HepG2 (cell line): ENCODE measurements around the gene WDR48. TPM values are rescaled to one million over a fixed set of nuclear protein-coding genes. Genes with fewer than 3 reads are reported as not detected.

Experiments
- ATF7-NPFF ChIP-seq: sonication (generic); formaldehyde crosslinking; IDR thresholded peaks from 2 replicates; pipeline ENCODE4 v1.8.1; 2023; ENCODE audit warnings: mild to moderate bottlenecking, low read depth, missing genetic modification reagents, moderate library complexity
- EHMT2 ChIP-seq: fragments of 200-600 bp; sonication (generic); IDR thresholded peaks from 2 replicates; pipeline ENCODE4 v1.7.0; 2017; ENCODE audit warnings: antibody characterized with exemption, low read depth, low read length, borderline replicate concordance
- ISX ChIP-seq: sonication (generic); formaldehyde crosslinking; conservative IDR thresholded peaks from 2 replicates; pipeline ENCODE4 v1.5.0; 2020; ENCODE audit warnings: missing genetic modification reagents
- LCORL ChIP-seq, 2 experiments: fragments of 450-650 bp in 1 of 2; sonication (generic) in 1 of 2; formaldehyde crosslinking in 1 of 2; IDR thresholded peaks; 2 replicates each; pipeline versions ENCODE4 v1.5.0 to v1.6.1; 2017 to 2020; ENCODE audit warnings: antibody characterized with exemption in 1 of 2, missing genetic modification reagents in 1 of 2
- MBNL3 ChIP-seq: fragments of 250-450 bp; sonication (Bioruptor Pico); conservative IDR thresholded peaks from 2 replicates; pipeline ENCODE4 v1.8.0; 2022; ENCODE audit warnings: mild to moderate bottlenecking, inconsistent platforms
- NFKBIZ ChIP-seq: IDR thresholded peaks from 2 replicates; pipeline ENCODE4 v1.6.1; 2018; ENCODE audit warnings: missing genetic modification reagents, missing compliant biosample characterization
- TBX3 ChIP-seq: fragments of 450-650 bp; IDR thresholded peaks from 2 replicates; pipeline ENCODE4 v1.6.1; 2017; ENCODE audit warnings: antibody characterized with exemption, mild to moderate bottlenecking, inconsistent platforms, borderline replicate concordance
- TP53 ChIP-seq: sonication (generic); formaldehyde crosslinking; conservative IDR thresholded peaks from 2 replicates; pipeline ENCODE4 v1.4.0; 2020; ENCODE audit warnings: missing genetic modification reagents
- ZFAT ChIP-seq: sonication (generic); formaldehyde crosslinking; conservative IDR thresholded peaks from 2 replicates; pipeline ENCODE4 v1.8.1; 2023; ENCODE audit warnings: missing genetic modification reagents, inconsistent platforms
- ZFP41 ChIP-seq: sonication (generic); formaldehyde crosslinking; IDR thresholded peaks from 2 replicates; pipeline ENCODE4 v1.4.0; 2020; ENCODE audit warnings: mild to moderate bottlenecking, missing genetic modification reagents, borderline replicate concordance
- ZIK1 ChIP-seq: sonication (generic); formaldehyde crosslinking; IDR thresholded peaks from 2 replicates; pipeline ENCODE4 v1.5.0; 2020; ENCODE audit warnings: mild to moderate bottlenecking, low read depth, missing genetic modification reagents, borderline replicate concordance
- ZMYM4 ChIP-seq: sonication (generic); formaldehyde crosslinking; IDR thresholded peaks from 2 replicates; pipeline ENCODE4 v1.8.1; 2023; ENCODE audit warnings: mild to moderate bottlenecking, missing genetic modification reagents
- ZNF264 ChIP-seq: sonication (generic); formaldehyde crosslinking; IDR thresholded peaks from 2 replicates; pipeline ENCODE4 v1.4.0; 2020; ENCODE audit warnings: missing genetic modification reagents
- ZNF317 ChIP-seq: sonication (generic); formaldehyde crosslinking; IDR thresholded peaks from 2 replicates; pipeline ENCODE4 v1.5.0; 2020; ENCODE audit warnings: mild to moderate bottlenecking, missing genetic modification reagents
- polyA plus RNA-seq, 8 experiments: library from polyadenylated mRNA; depleted of rRNA in 3 of 8; stranded (reverse) in 7 of 8; unstranded in 1 of 8; fragments of >200 nt; fragmentation: Illumina TruSeq in 4 of 8; extraction: Trizol in 4 of 8; gene quantifications; 2 replicates each; pipeline versions ENCODE4 v1.2.1 to v1.2.3, GENCODE V29; 2011 to 2016; ENCODE audit warnings: low read depth in 4 of 8, missing spikeins in 1 of 8, mixed read lengths in 1 of 8; ENCODE audit not compliant: insufficient read depth in 1 of 8
- total RNA-seq, 5 experiments: library from RNA; depleted of rRNA; stranded (reverse); fragments of >200 nt; fragmentation: Illumina TruSeq; extraction: Trizol; gene quantifications; 2 replicates each; pipeline ENCODE4 v1.2.3, GENCODE V29; 2016; ENCODE audit warnings: low read depth in 1 of 5
- TF ChIP-seq, protein P1 (sequence below): sonication (generic); formaldehyde crosslinking; conservative IDR thresholded peaks from 2 replicates; pipeline ENCODE4 v1.4.0; 2020; ENCODE audit warnings: missing genetic modification reagents
- TF ChIP-seq, protein P2 (sequence below): sonication (generic); formaldehyde crosslinking; IDR thresholded peaks from 2 replicates; pipeline ENCODE4 v1.4.0; 2020; ENCODE audit warnings: mild to moderate bottlenecking, missing genetic modification reagents
- TF ChIP-seq, protein P3 (sequence below): sonication (generic); formaldehyde crosslinking; IDR thresholded peaks from 2 replicates; pipeline ENCODE4 v1.8.0; 2022; ENCODE audit warnings: missing genetic modification reagents, mild to moderate bottlenecking, borderline replicate concordance
- TF ChIP-seq, protein P4 (sequence below): IDR thresholded peaks from 2 replicates; pipeline ENCODE4 v1.6.1; 2016; ENCODE audit warnings: low read depth
- TF ChIP-seq, protein P5 (sequence below): sonication (generic); formaldehyde crosslinking; IDR thresholded peaks from 2 replicates; pipeline ENCODE4 v1.5.0; 2020; ENCODE audit warnings: missing genetic modification reagents, mild to moderate bottlenecking, borderline replicate concordance

Gene WDR48
- total and polyA plus RNA-seq, 2 of the 13 experiments (the other 11 are each of a cell fraction or from before 2014, with no cell fraction given), result 29.2 to 31.2 TPM

DNA sequence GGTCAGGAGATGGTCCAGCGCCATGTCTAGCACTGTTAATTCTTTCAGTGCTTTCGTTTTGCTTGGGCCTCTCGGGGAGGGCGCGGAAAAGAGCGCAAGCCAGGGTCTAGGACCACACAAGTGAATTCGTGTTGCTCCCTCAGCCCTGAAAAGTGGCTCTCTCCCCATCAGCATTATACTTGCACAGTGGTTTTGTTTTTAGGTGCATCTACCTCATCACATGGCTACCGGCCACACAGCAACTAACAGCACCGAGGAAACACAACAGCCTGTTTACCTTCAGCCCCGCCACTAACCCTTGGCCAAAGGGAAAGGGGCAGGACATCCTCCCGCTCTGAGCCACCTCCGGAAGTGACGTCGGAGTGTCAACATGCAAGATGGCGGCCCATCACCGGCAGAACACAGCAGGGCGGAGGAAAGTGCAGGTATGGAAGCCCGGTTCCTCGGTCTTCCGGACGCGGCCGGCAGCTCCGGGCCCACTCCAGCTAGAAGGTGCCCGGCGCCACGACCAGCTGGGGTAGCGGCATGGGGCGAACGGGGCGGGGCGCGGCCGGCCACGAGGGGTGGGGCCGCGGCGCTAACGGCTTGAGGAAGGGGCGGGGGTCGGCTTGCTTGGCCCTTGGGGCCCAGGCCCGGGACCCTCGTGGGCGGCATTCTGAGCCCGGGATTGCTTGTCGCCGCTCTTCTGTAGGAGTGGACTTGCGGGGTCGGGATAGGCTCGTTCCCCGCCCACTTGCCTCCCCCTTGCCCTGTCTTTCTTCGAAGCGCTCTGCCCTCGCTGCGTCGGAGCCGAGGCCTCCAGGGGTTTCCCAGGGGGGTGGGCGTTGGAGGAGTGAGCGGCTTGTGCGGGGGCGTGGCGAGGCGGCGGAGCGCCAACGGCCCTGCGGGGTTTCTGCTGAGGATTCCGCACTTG, at the start of gene WDR48, which contains the start of gene SCN11A (continued):
- TF ChIP-seq ATF7-NPFF (CRISPR knock-in tag), result peak; percentile 63; the same call in 1 of the 2 replicates
- TF ChIP-seq ZFAT (CRISPR knock-in tag), result no peak
- TF ChIP-seq TP53 (CRISPR knock-in tag), result no peak
- TF ChIP-seq ISX, result no peak
- TF ChIP-seq, protein P1, sequence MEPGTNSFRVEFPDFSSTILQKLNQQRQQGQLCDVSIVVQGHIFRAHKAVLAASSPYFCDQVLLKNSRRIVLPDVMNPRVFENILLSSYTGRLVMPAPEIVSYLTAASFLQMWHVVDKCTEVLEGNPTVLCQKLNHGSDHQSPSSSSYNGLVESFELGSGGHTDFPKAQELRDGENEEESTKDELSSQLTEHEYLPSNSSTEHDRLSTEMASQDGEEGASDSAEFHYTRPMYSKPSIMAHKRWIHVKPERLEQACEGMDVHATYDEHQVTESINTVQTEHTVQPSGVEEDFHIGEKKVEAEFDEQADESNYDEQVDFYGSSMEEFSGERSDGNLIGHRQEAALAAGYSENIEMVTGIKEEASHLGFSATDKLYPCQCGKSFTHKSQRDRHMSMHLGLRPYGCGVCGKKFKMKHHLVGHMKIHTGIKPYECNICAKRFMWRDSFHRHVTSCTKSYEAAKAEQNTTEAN, result peak; percentile 18; the same call in 1 of the 2 replicates
- TF ChIP-seq ZNF264 (CRISPR knock-in tag), result peak; percentile 62; the same call in 1 of the 2 replicates
- TF ChIP-seq ZNF317, result no peak
- no peak for TF ChIP-seq NFKBIZ (CRISPR knock-in tag)
- peak; percentile 83 for TF ChIP-seq ZMYM4
- TF ChIP-seq MBNL3 (CRISPR knock-in tag), result no peak
- no peak; the same call in 1 of the 2 replicates for TF ChIP-seq ZIK1 (CRISPR knock-in tag)
- TF ChIP-seq, protein P2, sequence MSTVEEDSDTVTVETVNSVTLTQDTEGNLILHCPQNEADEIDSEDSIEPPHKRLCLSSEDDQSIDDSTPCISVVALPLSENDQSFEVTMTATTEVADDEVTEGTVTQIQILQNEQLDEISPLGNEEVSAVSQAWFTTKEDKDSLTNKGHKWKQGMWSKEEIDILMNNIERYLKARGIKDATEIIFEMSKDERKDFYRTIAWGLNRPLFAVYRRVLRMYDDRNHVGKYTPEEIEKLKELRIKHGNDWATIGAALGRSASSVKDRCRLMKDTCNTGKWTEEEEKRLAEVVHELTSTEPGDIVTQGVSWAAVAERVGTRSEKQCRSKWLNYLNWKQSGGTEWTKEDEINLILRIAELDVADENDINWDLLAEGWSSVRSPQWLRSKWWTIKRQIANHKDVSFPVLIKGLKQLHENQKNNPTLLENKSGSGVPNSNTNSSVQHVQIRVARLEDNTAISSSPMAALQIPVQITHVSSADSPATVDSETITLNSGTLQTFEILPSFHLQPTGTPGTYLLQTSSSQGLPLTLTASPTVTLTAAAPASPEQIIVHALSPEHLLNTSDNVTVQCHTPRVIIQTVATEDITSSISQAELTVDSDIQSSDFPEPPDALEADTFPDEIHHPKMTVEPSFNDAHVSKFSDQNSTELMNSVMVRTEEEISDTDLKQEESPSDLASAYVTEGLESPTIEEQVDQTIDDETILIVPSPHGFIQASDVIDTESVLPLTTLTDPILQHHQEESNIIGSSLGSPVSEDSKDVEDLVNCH (CRISPR knock-in tag), result no peak
- no peak for TF ChIP-seq LCORL (IDR thresholded peaks at IDR 0.05)
- no peak for TF ChIP-seq LCORL (CRISPR knock-in tag; IDR thresholded peaks at IDR 0.05)
- TF ChIP-seq, protein P3, sequence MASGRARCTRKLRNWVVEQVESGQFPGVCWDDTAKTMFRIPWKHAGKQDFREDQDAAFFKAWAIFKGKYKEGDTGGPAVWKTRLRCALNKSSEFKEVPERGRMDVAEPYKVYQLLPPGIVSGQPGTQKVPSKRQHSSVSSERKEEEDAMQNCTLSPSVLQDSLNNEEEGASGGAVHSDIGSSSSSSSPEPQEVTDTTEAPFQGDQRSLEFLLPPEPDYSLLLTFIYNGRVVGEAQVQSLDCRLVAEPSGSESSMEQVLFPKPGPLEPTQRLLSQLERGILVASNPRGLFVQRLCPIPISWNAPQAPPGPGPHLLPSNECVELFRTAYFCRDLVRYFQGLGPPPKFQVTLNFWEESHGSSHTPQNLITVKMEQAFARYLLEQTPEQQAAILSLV (CRISPR knock-in tag), result peak; percentile 74; the same call in 1 of the 2 replicates
- TF ChIP-seq TBX3, result no peak
- TF ChIP-seq, protein P4, sequence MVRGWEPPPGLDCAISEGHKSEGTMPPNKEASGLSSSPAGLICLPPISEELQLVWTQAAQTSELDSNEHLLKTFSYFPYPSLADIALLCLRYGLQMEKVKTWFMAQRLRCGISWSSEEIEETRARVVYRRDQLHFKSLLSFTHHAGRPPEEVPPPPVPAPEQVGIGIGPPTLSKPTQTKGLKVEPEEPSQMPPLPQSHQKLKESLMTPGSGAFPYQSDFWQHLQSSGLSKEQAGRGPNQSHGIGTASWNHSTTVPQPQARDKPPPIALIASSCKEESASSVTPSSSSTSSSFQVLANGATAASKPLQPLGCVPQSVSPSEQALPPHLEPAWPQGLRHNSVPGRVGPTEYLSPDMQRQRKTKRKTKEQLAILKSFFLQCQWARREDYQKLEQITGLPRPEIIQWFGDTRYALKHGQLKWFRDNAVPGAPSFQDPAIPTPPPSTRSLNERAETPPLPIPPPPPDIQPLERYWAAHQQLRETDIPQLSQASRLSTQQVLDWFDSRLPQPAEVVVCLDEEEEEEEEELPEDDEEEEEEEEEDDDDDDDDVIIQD (CRISPR knock-in tag), result peak; percentile 32; the same call in 1 of the 2 replicates
- peak; percentile 41; the same call in 1 of the 2 replicates for TF ChIP-seq ZFP41 (CRISPR knock-in tag)
- TF ChIP-seq, protein P5, sequence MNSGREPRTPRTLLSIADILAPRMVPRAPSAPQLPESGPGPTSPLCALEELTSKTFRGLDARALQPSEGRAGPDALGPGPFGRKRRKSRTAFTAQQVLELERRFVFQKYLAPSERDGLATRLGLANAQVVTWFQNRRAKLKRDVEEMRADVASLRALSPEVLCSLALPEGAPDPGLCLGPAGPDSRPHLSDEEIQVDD, result no peak
- peak; percentile 63; the same call in 1 of the 2 replicates for TF ChIP-seq EHMT2
